ENCODE data around the gene AP2A2. TPM values are rescaled to one million over a fixed set of nuclear protein-coding genes. Genes with fewer than 3 reads are reported as not detected.

AP2A2 gene
- total RNA-seq, 4 donors from 2014 or later, result 49.5 to 82.6 (median 72.2) TPM

DNA sequence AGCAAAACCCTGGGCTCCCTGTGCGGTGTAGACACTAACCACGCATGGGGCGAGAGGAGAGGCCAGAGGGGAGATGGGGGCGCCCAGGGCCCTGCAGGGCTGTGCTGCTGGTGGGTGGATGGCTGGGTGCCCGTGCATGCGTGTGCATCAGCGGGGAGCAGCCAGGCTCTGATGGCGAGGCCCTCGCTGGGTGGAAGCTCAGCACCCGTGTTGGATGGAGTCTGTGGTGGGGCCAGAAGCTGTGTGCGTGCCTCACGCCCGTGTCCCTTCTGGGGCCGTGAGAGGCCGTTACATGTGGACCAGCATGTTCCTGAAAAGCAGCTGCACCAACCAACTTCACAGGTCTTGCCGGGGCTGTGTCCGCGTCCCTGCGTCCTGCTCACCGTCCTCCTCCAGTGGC is 77.5 kb downstream of the AP2A2 start:
- intact Hi-C loops (cut with DNase I), result no loop called here

GRCh38 chr11:1005928-1006327 is 80.3 kb downstream of the AP2A2 start:
- Histone ChIP-seq H3K36me3 (peaks cover 61 to 100% (median 93%) of the 10 kb centered on the region in 4 donors), H3K27me3 (no peaks in the 10 kb centered on the region), H3K4me1 (no peaks in the 10 kb centered on the region), H3K4me3 (no peak overlapping the region), H3K9me3 (no peaks in the 10 kb centered on the region), H3K27ac (replicated peaks in 1 of 4) (no peak overlapping the region)
- DNase-seq (ENCODE audit: extremely low spot score), result no peak
- 76% methylated on average over 13 of the region's 21 CpGs for WGBS
- intact Hi-C loops (cut with DNase I), result no loop called here
- TF ChIP-seq POLR2AphosphoS5 (IDR thresholded peaks at IDR 0.05) (no peak), CTCF (IDR thresholded peaks at IDR 0.05) (no peak), EP300 (IDR thresholded peaks at IDR 0.05) (no peak), POLR2A (IDR thresholded peaks at IDR 0.05; ENCODE audit: low read depth) (no peak)

More for the DNA sequence above, 77.5 kb downstream of the AP2A2 start:
- no peaks in the 10 kb centered on the region for H3K9me3 ChIP-seq
- 89% methylated on average over 20 of the region's 20 CpGs for WGBS
- TF ChIP-seq EP300 (IDR thresholded peaks at IDR 0.05), result no peak
- TF ChIP-seq POLR2A (IDR thresholded peaks at IDR 0.05; ENCODE audit: low read depth), result no peak
- no peak for TF ChIP-seq CTCF (IDR thresholded peaks at IDR 0.05)
- no peak for TF ChIP-seq POLR2AphosphoS5 (IDR thresholded peaks at IDR 0.05)
- no peak overlapping the region for H3K27ac ChIP-seq (replicated peaks in 1 of 4)
- DNase-seq (ENCODE audit: extremely low spot score), result no peak
- peaks cover 47 to 91% (median 81%) of the 10 kb centered on the region in 4 donors for H3K36me3 ChIP-seq
- H3K4me3 ChIP-seq, result no peak overlapping the region
- H3K4me1 ChIP-seq, result no peaks in the 10 kb centered on the region
- no peaks in the 10 kb centered on the region for H3K27me3 ChIP-seq

- Histone ChIP-seq H3K4me1 (no peaks in the 10 kb centered on the region), H3K36me3 (peaks cover 62 to 100% (median 93%) of the 10 kb centered on the region in 4 donors), H3K4me3 (no peak overlapping the region), H3K27ac (replicated peaks in 1 of 4) (no peak overlapping the region), H3K27me3 (no peaks in the 10 kb centered on the region), H3K9me3 (no peaks in the 10 kb centered on the region)
- TF ChIP-seq CTCF (IDR thresholded peaks at IDR 0.05) (no peak), EP300 (IDR thresholded peaks at IDR 0.05) (no peak), POLR2AphosphoS5 (IDR thresholded peaks at IDR 0.05) (no peak), POLR2A (IDR thresholded peaks at IDR 0.05; ENCODE audit: low read depth) (no peak)
- WGBS, result 71% methylated on average over 11 of the region's 13 CpGs
- intact Hi-C loops (cut with DNase I), result no loop called here
- DNase-seq (ENCODE audit: extremely low spot score), result no peak
Measured at GRCh38 chr11:1006762-1007161, 81.1 kb downstream of the AP2A2 start.

- Histone ChIP-seq H3K36me3 (peaks cover 62 to 100% (median 93%) of the 10 kb centered on the region in 4 donors), H3K27ac (replicated peaks in 1 of 4) (no peak overlapping the region), H3K9me3 (no peaks in the 10 kb centered on the region), H3K27me3 (no peaks in the 10 kb centered on the region), H3K4me1 (no peaks in the 10 kb centered on the region), H3K4me3 (no peak overlapping the region)
- TF ChIP-seq CTCF (IDR thresholded peaks at IDR 0.05) (no peak), POLR2A (IDR thresholded peaks at IDR 0.05; ENCODE audit: low read depth) (no peak), EP300 (IDR thresholded peaks at IDR 0.05) (no peak), POLR2AphosphoS5 (IDR thresholded peaks at IDR 0.05) (no peak)
- intact Hi-C loops (cut with DNase I), result no loop called here
- 98% methylated on average over 10 of the region's 10 CpGs for WGBS
- no peak for DNase-seq (ENCODE audit: extremely low spot score)
Measured at GRCh38 chr11:1007279-1007678, 81.6 kb downstream of the AP2A2 start.
